ENCODE results near the gene ZCCHC7. TPM values are rescaled to one million over a fixed set of nuclear protein-coding genes. Genes with fewer than 3 reads are reported as not detected.

ZCCHC7 gene
- total and polyA plus RNA-seq, 9 of the 15 experiments (the other 6 are each of a cell fraction or from before 2014, with no cell fraction given) = 34.1 to 68.9 (median 48.8) TPM

DNA sequence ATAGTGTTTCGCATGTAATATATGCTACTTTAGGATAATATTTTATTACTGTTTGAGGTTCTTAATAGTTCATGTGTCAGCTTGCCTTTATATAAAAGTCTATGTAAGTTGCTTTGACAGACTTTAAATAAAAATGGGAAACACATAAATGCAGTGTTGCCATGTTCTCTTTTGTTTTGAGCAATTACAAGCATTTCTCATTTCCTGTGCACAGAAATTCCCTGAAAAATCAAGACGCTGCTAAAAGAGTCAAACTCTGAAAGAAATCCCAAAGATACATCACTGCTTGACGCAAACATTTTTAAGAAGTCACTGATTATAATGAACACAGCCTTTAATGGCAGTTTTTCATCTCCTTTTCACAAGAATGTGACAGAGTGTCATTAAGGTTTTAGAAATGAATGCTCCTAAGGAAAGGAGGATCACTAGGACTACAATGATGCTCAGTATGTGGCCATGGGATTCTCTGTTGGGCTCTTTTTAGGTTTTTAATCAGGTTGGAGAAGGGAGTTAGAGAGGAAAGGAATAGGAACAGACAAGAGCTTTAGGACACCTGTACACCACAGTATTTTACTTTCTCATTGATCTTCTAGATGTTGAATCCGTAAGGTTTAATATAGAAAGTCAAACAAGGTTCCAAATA lies 29.4 kb downstream of the ZCCHC7 start:
- Histone ChIP-seq H4K20me1 (replicated peaks; ENCODE audit: control insufficient read depth, insufficient read depth, low read length) (no peaks in the 10 kb centered on the region), H3K4me1 (replicated peaks in 1 of 2; ENCODE audit: control insufficient read depth in 2 of 2, insufficient read depth in 2 of 2, low read length in 2 of 2) (peaks cover 0 to 2% of the 10 kb centered on the region in 2 experiments; a peak in 3 of 5 replicates), H3K9me1 (ENCODE audit: control insufficient read depth, insufficient read depth, low read length) (no peaks in the 10 kb centered on the region), H3K79me2 (ENCODE audit: control insufficient read depth, insufficient read depth, low read length) (peaks cover 77% of the 10 kb centered on the region), H2AFZ (ENCODE audit: low read depth, low read length) (no peak overlapping the region), H3K4me2 (ENCODE audit: insufficient read depth, low read length) (no peak overlapping the region), H3K4me3 (no peak overlapping the region), H3K9ac (ENCODE audit: insufficient read depth in 1 of 2, low read depth in 2 of 2, low read length in 2 of 2) (no peak overlapping the region), H3K36me3 (ENCODE audit: control insufficient read depth, insufficient read depth, low read length) (peaks cover 65% of the 10 kb centered on the region), H3K27me3 (ENCODE audit: control insufficient read depth in 2 of 2, insufficient read depth in 2 of 2, low read length in 2 of 2) (no peaks in the 10 kb centered on the region), H3K9me3 (replicated peaks; ENCODE audit: control insufficient read depth, insufficient read depth, low read depth, low read length) (no peaks in the 10 kb centered on the region), H3K27ac (ENCODE audit: extremely low read depth, low read depth, low read length) (no peak overlapping the region)
- 96% methylated on average over 4 of the region's 4 CpGs for WGBS (ENCODE audit: insufficient coverage, low coverage, missing lambda C conversion rate)
- no peak for FAIRE-seq
- TF ChIP-seq CCNT2 (IDR thresholded peaks at IDR 0.05; ENCODE audit: borderline replicate concordance, extremely low read depth, insufficient read length, low read depth, low read length) = no peak
- no peak for TF ChIP-seq GATAD2B (IDR thresholded peaks at IDR 0.05; ENCODE audit: borderline replicate concordance)
- no peak for TF ChIP-seq OTX1 (CRISPR knock-in tag; IDR thresholded peaks at IDR 0.05)
- no peak for TF ChIP-seq TEAD2 (tag; IDR thresholded peaks at IDR 0.05)
- no peak for TF ChIP-seq NBN (IDR thresholded peaks at IDR 0.05; ENCODE audit: low read depth)
- no peak for TF ChIP-seq DMBX1 (CRISPR knock-in tag; IDR thresholded peaks at IDR 0.05; ENCODE audit: borderline replicate concordance)
- no peak for TF ChIP-seq POLR2B (IDR thresholded peaks at IDR 0.05; ENCODE audit: low read depth, partially characterized antibody)
- no TSS peak for BruUV-seq (replicated peaks)
- ChIA-PET CTCF (ENCODE audit: low intra/inter-chr PET ratio) (no interaction called here), POLR2A (interaction anchor here (1.4 kb wide), 1 partner anchor 15 kb away, joined by 4 read pairs; no protein-coding TSS in a partner anchor)
- in situ Hi-C loops (cut with MboI) = no loop called here
- intact Hi-C loops (cut with micrococcal nuclease) = loop anchor here (5.0 to 10.0 kb wide), 2 partner anchors 48 to 155 kb away; no protein-coding TSS in a partner anchor
- no peak for DNase-seq (ENCODE audit: extremely low read depth in 1 of 4, low spot score in 3 of 4)
- ATAC-seq = no peak
